Measurements from ENCODE around the gene JHY. TPM values are rescaled to one million over a fixed set of nuclear protein-coding genes. Genes with fewer than 3 reads are reported as not detected.

JHY gene
- total and polyA plus RNA-seq, 2 of the 8 experiments (the other 6 are each of a cell fraction or from before 2014, with no cell fraction given): 0.29 to 0.91 TPM

- no peak for TF ChIP-seq KDM5A (IDR thresholded peaks at IDR 0.05; ENCODE audit: low read length)
- no peak for TF ChIP-seq CTBP2 (IDR thresholded peaks at IDR 0.05; ENCODE audit: borderline replicate concordance, insufficient read depth, insufficient read length, low read length)
- no peak for TF ChIP-seq FOSL1 (IDR thresholded peaks at IDR 0.05; ENCODE audit: insufficient read depth, low read depth, low read length)
Observed at GRCh38 chr11:122898799-122899198, 16.2 kb downstream of the JHY start (continued).

Measured in H1 (cell line).